ENCODE results near the gene ABI3.
A peak's percentile ranks its signal among the peaks of the same experiment; 100 is the strongest.

The ABI3 gene

GRCh38 chr17:49227436-49228261 lies 17.1 kb downstream of the ABI3 start:
- DNase-seq: peak; percentile 35

GRCh38 chr17:49229076-49229804 lies 18.7 kb downstream of the ABI3 start:
- DNase-seq: no peak

GRCh38 chr17:49229805-49230600 lies 19.5 kb downstream of the ABI3 start:
- DNase-seq: no peak

- DNase-seq: peak; percentile 74
These were observed 20.4 kb downstream of the ABI3 start, which contains the start of gene PHOSPHO1 for GRCh38 chr17:49230636-49231562. Gene PHOSPHO1, minus strand, starts transcription at chr17:49230787. Its CDS starts 4,096 bp downstream, at chr17:49226691.

GRCh38 chr17:49231563-49231894 lies 21.0 kb downstream of the ABI3 start:
- DNase-seq: no peak

- no peak for DNase-seq
These were observed 24.1 kb downstream of the ABI3 start for GRCh38 chr17:49234509-49235080.

- no peak for DNase-seq
These were observed 25.4 kb downstream of the ABI3 start for GRCh38 chr17:49235896-49236295.

- DNase-seq: no peak
These were observed 29.5 kb downstream of the ABI3 start for GRCh38 chr17:49239963-49240362.

- no peak for DNase-seq
These were observed 30.1 kb downstream of the ABI3 start for GRCh38 chr17:49240619-49241018.

GRCh38 chr17:49241040-49241439 lies 30.5 kb downstream of the ABI3 start:
- DNase-seq: no peak

- no peak for DNase-seq
These were observed 31.3 kb downstream of the ABI3 start for GRCh38 chr17:49241692-49242397.

GRCh38 chr17:49242813-49243212 lies 32.3 kb downstream of the ABI3 start:
- no peak for DNase-seq

GRCh38 chr17:49244839-49245238 lies 34.3 kb downstream of the ABI3 start:
- no peak for DNase-seq

- DNase-seq: no peak
These were observed 37.4 kb downstream of the ABI3 start for GRCh38 chr17:49247944-49248343.

- no peak for DNase-seq
These were observed 38.8 kb downstream of the ABI3 start for GRCh38 chr17:49249292-49249794.

- DNase-seq: no peak
These were observed 39.5 kb downstream of the ABI3 start for GRCh38 chr17:49249890-49250522.

GRCh38 chr17:49252148-49252695 lies 41.7 kb downstream of the ABI3 start:
- no peak for DNase-seq

GRCh38 chr17:49254066-49254465 lies 43.6 kb downstream of the ABI3 start:
- DNase-seq: no peak

GRCh38 chr17:49255125-49255524 lies 44.6 kb downstream of the ABI3 start:
- DNase-seq: no peak

GRCh38 chr17:49258394-49258793 lies 47.9 kb downstream of the ABI3 start:
- DNase-seq: no peak

Measured in NCI-H2171 (cell line).